ENCODE measurements around the gene CDKL5. TPM values are rescaled to one million over a fixed set of nuclear protein-coding genes. Genes with fewer than 3 reads are reported as not detected.

Gene CDKL5
- total RNA-seq, 1 experiment from 2014 or later = 4.2 TPM

DNA sequence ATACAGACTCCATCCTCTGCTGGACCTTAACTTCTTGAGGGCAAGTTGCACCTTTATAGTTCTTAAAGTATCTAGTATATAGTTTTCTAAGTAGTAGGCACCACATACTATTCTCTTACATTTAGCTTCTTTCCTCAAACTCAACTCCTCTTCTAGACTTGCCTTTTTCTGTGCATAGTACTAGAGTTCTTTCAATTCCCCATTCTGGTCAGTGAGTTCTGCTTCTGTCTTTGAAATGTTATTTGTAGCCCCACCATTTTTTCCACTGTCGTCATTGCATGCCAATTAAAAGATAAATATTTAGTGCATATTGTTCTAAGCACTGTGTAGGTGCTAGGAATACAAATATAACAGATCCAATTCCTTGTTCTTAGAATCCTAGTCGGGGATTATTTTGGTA lies 31.6 kb downstream of the CDKL5 start:
- H3K27me3 ChIP-seq (ENCODE audit: insufficient read depth, low read depth) = no peaks in the 10 kb centered on the region
- H3K27ac ChIP-seq = no peak overlapping the region
- no peaks in the 10 kb centered on the region for H3K9me2 ChIP-seq (ENCODE audit: insufficient read depth)
- no peaks in the 10 kb centered on the region for H3K4me1 ChIP-seq (replicated peaks; ENCODE audit: insufficient read depth)
- POLR2A ChIA-PET (ENCODE audit: unreplicated experiment) = no interaction called here
- no peak overlapping the region for H2AFZ ChIP-seq
- H3F3A ChIP-seq (ENCODE audit: insufficient read depth, low read depth) = no peaks in the 10 kb centered on the region
- intact Hi-C loops (cut with micrococcal nuclease; ENCODE audit: unreplicated experiment) = no loop called here
- DNase-seq = no peak
- TF ChIP-seq EZH2 (IDR thresholded peaks at IDR 0.05; ENCODE audit: low read depth) = no peak
- TF ChIP-seq, protein P1, sequence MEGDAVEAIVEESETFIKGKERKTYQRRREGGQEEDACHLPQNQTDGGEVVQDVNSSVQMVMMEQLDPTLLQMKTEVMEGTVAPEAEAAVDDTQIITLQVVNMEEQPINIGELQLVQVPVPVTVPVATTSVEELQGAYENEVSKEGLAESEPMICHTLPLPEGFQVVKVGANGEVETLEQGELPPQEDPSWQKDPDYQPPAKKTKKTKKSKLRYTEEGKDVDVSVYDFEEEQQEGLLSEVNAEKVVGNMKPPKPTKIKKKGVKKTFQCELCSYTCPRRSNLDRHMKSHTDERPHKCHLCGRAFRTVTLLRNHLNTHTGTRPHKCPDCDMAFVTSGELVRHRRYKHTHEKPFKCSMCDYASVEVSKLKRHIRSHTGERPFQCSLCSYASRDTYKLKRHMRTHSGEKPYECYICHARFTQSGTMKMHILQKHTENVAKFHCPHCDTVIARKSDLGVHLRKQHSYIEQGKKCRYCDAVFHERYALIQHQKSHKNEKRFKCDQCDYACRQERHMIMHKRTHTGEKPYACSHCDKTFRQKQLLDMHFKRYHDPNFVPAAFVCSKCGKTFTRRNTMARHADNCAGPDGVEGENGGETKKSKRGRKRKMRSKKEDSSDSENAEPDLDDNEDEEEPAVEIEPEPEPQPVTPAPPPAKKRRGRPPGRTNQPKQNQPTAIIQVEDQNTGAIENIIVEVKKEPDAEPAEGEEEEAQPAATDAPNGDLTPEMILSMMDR (conservative IDR thresholded peaks at IDR 0.05) = no peak
- no peaks in the 10 kb centered on the region for H3K36me3 ChIP-seq (ENCODE audit: low read depth)
- H3K9me3 ChIP-seq (ENCODE audit: insufficient read depth, low read depth) = no peaks in the 10 kb centered on the region
- no peaks in the 10 kb centered on the region for H4K20me1 ChIP-seq (ENCODE audit: insufficient read depth)
- no peak overlapping the region for H3K4me2 ChIP-seq
- BruUV-seq (replicated peaks) = no TSS peak
- CTCF ChIA-PET = no interaction called here
- no peak overlapping the region for H3K4me3 ChIP-seq
- no peaks in the 10 kb centered on the region for H3K79me2 ChIP-seq (ENCODE audit: low read depth)

DNA sequence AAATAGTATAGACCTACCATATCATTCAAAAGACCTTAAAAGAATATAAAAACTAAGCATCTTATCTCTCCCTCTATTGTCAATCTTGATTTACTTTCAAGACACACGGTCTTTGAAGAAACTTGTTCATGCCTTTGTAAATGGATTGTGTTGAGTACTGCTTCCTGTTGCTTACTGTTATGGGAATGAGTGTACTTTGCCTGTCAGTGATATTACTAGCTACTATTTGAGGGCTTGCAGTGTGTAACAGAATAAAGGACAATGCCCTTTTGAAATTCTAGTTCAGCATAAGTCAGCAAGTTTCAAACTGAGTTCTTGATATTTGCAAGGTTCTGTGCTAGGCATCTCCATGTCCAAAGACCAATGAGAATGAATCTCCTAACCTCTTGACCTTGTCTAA lies 36.0 kb downstream of the CDKL5 start:
- ChIA-PET CTCF (no interaction called here), POLR2A (ENCODE audit: unreplicated experiment) (no interaction called here)
- Histone ChIP-seq H3K9me3 (ENCODE audit: insufficient read depth, low read depth) (no peaks in the 10 kb centered on the region), H2AFZ (no peak overlapping the region), H3K27me3 (ENCODE audit: insufficient read depth, low read depth) (no peaks in the 10 kb centered on the region), H3K4me2 (no peak overlapping the region), H3K36me3 (ENCODE audit: low read depth) (no peaks in the 10 kb centered on the region), H3F3A (ENCODE audit: insufficient read depth, low read depth) (no peaks in the 10 kb centered on the region), H3K4me3 (no peak overlapping the region), H4K20me1 (ENCODE audit: insufficient read depth) (no peaks in the 10 kb centered on the region), H3K9me2 (ENCODE audit: insufficient read depth) (no peaks in the 10 kb centered on the region), H3K79me2 (ENCODE audit: low read depth) (no peaks in the 10 kb centered on the region), H3K4me1 (replicated peaks; ENCODE audit: insufficient read depth) (peaks cover 7% of the 10 kb centered on the region), H3K27ac (no peak overlapping the region)
- intact Hi-C loops (cut with micrococcal nuclease; ENCODE audit: unreplicated experiment) = no loop called here
- no TSS peak for BruUV-seq (replicated peaks)
- TF ChIP-seq EZH2 (IDR thresholded peaks at IDR 0.05; ENCODE audit: low read depth) = no peak
- no peak for DNase-seq

DNA sequence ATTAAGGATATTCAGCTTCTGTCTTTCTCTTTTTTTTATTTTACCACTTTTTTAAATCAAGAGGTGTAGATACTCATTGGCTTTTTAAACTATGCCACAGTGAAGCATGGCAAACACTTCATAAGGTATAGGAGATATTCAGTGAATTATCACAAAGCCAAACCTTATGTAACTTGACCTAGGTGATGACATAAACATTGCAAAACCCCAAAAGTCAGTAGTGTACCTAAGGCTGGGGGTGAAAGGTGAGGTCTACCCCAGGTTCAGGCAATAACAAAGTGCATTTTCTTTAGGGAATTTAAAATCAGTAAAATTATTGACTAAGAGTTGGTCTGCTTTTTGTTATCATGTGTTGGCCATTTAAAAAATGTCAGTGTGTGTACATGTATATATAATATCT lies 39.1 kb downstream of the CDKL5 start:
- peaks cover 7% of the 10 kb centered on the region for H3K4me1 ChIP-seq (replicated peaks; ENCODE audit: insufficient read depth)
- no peaks in the 10 kb centered on the region for H3K9me3 ChIP-seq (ENCODE audit: insufficient read depth, low read depth)
- no peaks in the 10 kb centered on the region for H3K27me3 ChIP-seq (ENCODE audit: insufficient read depth, low read depth)
- BruUV-seq (replicated peaks) = no TSS peak
- no peaks in the 10 kb centered on the region for H3F3A ChIP-seq (ENCODE audit: insufficient read depth, low read depth)
- ChIA-PET POLR2A (ENCODE audit: unreplicated experiment) (no interaction called here), CTCF (no interaction called here)
- H3K4me3 ChIP-seq = no peak overlapping the region
- no peaks in the 10 kb centered on the region for H3K9me2 ChIP-seq (ENCODE audit: insufficient read depth)
- no peaks in the 10 kb centered on the region for H3K36me3 ChIP-seq (ENCODE audit: low read depth)
- no peak overlapping the region for H3K27ac ChIP-seq
- H3K79me2 ChIP-seq (ENCODE audit: low read depth) = no peaks in the 10 kb centered on the region
- H3K4me2 ChIP-seq = no peak overlapping the region
- intact Hi-C loops (cut with micrococcal nuclease; ENCODE audit: unreplicated experiment) = no loop called here
- no peak for DNase-seq
- H4K20me1 ChIP-seq (ENCODE audit: insufficient read depth) = no peaks in the 10 kb centered on the region
- H2AFZ ChIP-seq = no peak overlapping the region
- no peak for TF ChIP-seq EZH2 (IDR thresholded peaks at IDR 0.05; ENCODE audit: low read depth)
- TF ChIP-seq, protein P1 (conservative IDR thresholded peaks at IDR 0.05) = no peak

DNA sequence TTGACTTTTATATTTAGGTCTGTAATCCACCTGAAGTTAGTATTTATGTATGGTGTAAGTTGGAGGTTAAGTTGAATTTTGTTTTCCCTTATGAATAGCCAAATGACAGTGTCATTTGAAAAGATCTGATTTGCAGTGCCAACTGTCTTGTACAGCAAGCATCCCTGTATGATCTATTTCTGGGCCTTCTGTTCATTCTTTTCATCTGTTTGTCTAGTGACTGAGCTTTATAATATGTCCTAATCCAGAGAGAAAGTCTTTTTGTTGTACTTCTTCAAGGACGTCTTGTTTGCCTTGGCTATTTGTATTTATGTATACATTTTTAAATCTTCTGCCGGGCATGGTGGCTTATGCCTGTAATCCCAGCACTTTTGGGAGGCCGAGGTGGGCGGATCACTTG lies 39.6 kb downstream of the CDKL5 start:
- Histone ChIP-seq H3K79me2 (ENCODE audit: low read depth) (no peaks in the 10 kb centered on the region), H3K27ac (no peak overlapping the region), H3K27me3 (ENCODE audit: insufficient read depth, low read depth) (no peaks in the 10 kb centered on the region), H3K4me2 (no peak overlapping the region), H3K4me3 (no peak overlapping the region), H3K36me3 (ENCODE audit: low read depth) (no peaks in the 10 kb centered on the region), H3F3A (ENCODE audit: insufficient read depth, low read depth) (no peaks in the 10 kb centered on the region), H2AFZ (no peak overlapping the region), H4K20me1 (ENCODE audit: insufficient read depth) (no peaks in the 10 kb centered on the region), H3K9me3 (ENCODE audit: insufficient read depth, low read depth) (no peaks in the 10 kb centered on the region), H3K9me2 (ENCODE audit: insufficient read depth) (no peaks in the 10 kb centered on the region), H3K4me1 (replicated peaks; ENCODE audit: insufficient read depth) (peaks cover 7% of the 10 kb centered on the region)
- DNase-seq = no peak
- CTCF ChIA-PET = no interaction called here
- intact Hi-C loops (cut with micrococcal nuclease; ENCODE audit: unreplicated experiment) = no loop called here
- TF ChIP-seq, protein P1 (conservative IDR thresholded peaks at IDR 0.05) = no peak
- no peak for TF ChIP-seq EZH2 (IDR thresholded peaks at IDR 0.05; ENCODE audit: low read depth)
- BruUV-seq (replicated peaks) = no TSS peak
- POLR2A ChIA-PET (ENCODE audit: unreplicated experiment) = no interaction called here

Measured in PC-9 (cell line).